HEK293 (cell line): ENCODE results near the gene U2SURP.
A peak's percentile ranks its signal among the peaks of the same experiment; 100 is the strongest.

ENCODE experiments used
- CTCF ChIA-PET: fragments of 350-600 bp; formaldehyde crosslinking; extraction: SDS; loops from one replicate; lab custom pipeline; 2021; ENCODE audit warnings: antibody characterized with exemption; lab: Yijun Ruan, JAX
- POLR2A ChIA-PET: fragments of 300-600 bp; formaldehyde crosslinking; extraction: SDS; loops from one replicate; lab custom pipeline; 2020; ENCODE audit warnings: antibody characterized with exemption, inconsistent platforms; lab: Yijun Ruan, JAX
- H3K27ac ChIP-seq: fragments of 200-500 bp; sonication (Bioruptor generic); 2 replicates; pipeline ENCODE4 v1.5.1; 2014; ENCODE audit warnings: low read depth, low read length, control low read depth, inconsistent platforms; ENCODE audit errors: extremely low read depth
- H3K36me3 ChIP-seq, 2 experiments: fragments of 200-500 bp in 1 of 2; sonication (Bioruptor generic) in 1 of 2; 1 replicate in 1 of 2; 2 replicates in 1 of 2; pipeline ENCODE4 v1.5.1; 2014 to 2017; ENCODE audit warnings: inconsistent platforms in 2 of 2, low read length in 2 of 2; ENCODE audit not compliant: control insufficient read depth in 2 of 2, insufficient read depth in 1 of 2
- H3K4me1 ChIP-seq: fragments of 200-500 bp; sonication (Bioruptor generic); 2 replicates; pipeline ENCODE4 v1.5.1; 2014; ENCODE audit warnings: mild to moderate bottlenecking, low read length, inconsistent platforms; ENCODE audit not compliant: control insufficient read depth, insufficient read depth
- H3K4me3 ChIP-seq: 2 replicates; pipeline ENCODE4 v1.5.1; 2011; ENCODE audit warnings: low read depth, mild to moderate bottlenecking, control low read depth, low read length, moderate library complexity
- H3K9me3 ChIP-seq: fragments of 200-500 bp; sonication (Bioruptor generic); 2 replicates; pipeline ENCODE4 v1.5.1; 2014; ENCODE audit warnings: low read depth, low read length, inconsistent platforms; ENCODE audit not compliant: control insufficient read depth, insufficient read depth
- PRDM1 ChIP-seq: fragments of 450-650 bp; formaldehyde crosslinking; IDR thresholded peaks from 2 replicates; pipeline ENCODE4; 2016; ENCODE audit warnings: missing biosample characterization, missing genetic modification characterization
- SP7 ChIP-seq: fragments of 450-650 bp; formaldehyde crosslinking; IDR thresholded peaks from 2 replicates; pipeline ENCODE4 v1.5.1; 2016; ENCODE audit warnings: missing biosample characterization, missing genetic modification characterization
- TRIM28 ChIP-seq: IDR thresholded peaks from 2 replicates; pipeline ENCODE4 v1.6.1; 2011; ENCODE audit warnings: low read length, control low read depth, borderline replicate concordance
- ZBTB17 ChIP-seq: fragments of 450-650 bp; formaldehyde crosslinking; IDR thresholded peaks from 2 replicates; pipeline ENCODE4 v1.5.1; 2016; ENCODE audit warnings: missing biosample characterization, missing genetic modification characterization
- ZNF114 ChIP-seq: fragments of 450-650 bp; formaldehyde crosslinking; IDR thresholded peaks from 2 replicates; pipeline ENCODE4 v1.5.0; 2017; ENCODE audit warnings: missing biosample characterization, missing genetic modification characterization
- ZNF302 ChIP-seq: fragments of 450-650 bp; formaldehyde crosslinking; IDR thresholded peaks from 2 replicates; pipeline ENCODE4 v1.5.1; 2016; ENCODE audit warnings: missing biosample characterization, missing genetic modification characterization, low read depth
- ZNF335 ChIP-seq: fragments of 450-650 bp; formaldehyde crosslinking; conservative IDR thresholded peaks from 2 replicates; pipeline ENCODE4 v1.5.1; 2016; ENCODE audit warnings: missing biosample characterization, missing genetic modification characterization
- ZNF354C ChIP-seq: fragments of 450-650 bp; formaldehyde crosslinking; IDR thresholded peaks from 2 replicates; pipeline ENCODE4 v1.5.1; 2016; ENCODE audit warnings: missing biosample characterization, missing genetic modification characterization, low read depth, borderline replicate concordance
- ZNF707 ChIP-seq: fragments of 450-650 bp; formaldehyde crosslinking; IDR thresholded peaks from 2 replicates; pipeline ENCODE4 v1.5.1; 2016; ENCODE audit warnings: missing biosample characterization, missing genetic modification characterization
- ZNF776 ChIP-seq: fragments of 450-650 bp; formaldehyde crosslinking; IDR thresholded peaks from 2 replicates; pipeline ENCODE4 v1.5.0; 2017; ENCODE audit warnings: missing biosample characterization, missing genetic modification characterization, borderline replicate concordance
- ZSCAN30 ChIP-seq: fragments of 450-650 bp; IDR thresholded peaks from 2 replicates; pipeline ENCODE4 v1.5.1; 2018; ENCODE audit warnings: missing biosample characterization, mild to moderate bottlenecking, missing genetic modification characterization, moderate library complexity
- TF ChIP-seq, protein P1 (sequence below): fragments of 450-650 bp; formaldehyde crosslinking; IDR thresholded peaks from 2 replicates; pipeline ENCODE4 v1.5.1; 2016; ENCODE audit warnings: missing biosample characterization, missing genetic modification characterization, low read depth
- TF ChIP-seq, protein P2 (sequence below): sonication (generic); formaldehyde crosslinking; IDR thresholded peaks from 2 replicates; pipeline ENCODE4 v1.8.1; 2022; ENCODE audit warnings: mild to moderate bottlenecking, moderate library complexity, missing genetic modification reagents
- TF ChIP-seq, protein P3 (sequence below): fragments of 450-650 bp; formaldehyde crosslinking; IDR thresholded peaks from 2 replicates; pipeline ENCODE4 v1.5.1; 2016; ENCODE audit warnings: missing biosample characterization, missing genetic modification characterization
- TF ChIP-seq, protein P4 (sequence below): fragments of 450-650 bp; formaldehyde crosslinking; IDR thresholded peaks from 2 replicates; pipeline ENCODE4 v1.5.1; 2016; ENCODE audit warnings: missing biosample characterization, missing genetic modification characterization

Gene U2SURP

DNA sequence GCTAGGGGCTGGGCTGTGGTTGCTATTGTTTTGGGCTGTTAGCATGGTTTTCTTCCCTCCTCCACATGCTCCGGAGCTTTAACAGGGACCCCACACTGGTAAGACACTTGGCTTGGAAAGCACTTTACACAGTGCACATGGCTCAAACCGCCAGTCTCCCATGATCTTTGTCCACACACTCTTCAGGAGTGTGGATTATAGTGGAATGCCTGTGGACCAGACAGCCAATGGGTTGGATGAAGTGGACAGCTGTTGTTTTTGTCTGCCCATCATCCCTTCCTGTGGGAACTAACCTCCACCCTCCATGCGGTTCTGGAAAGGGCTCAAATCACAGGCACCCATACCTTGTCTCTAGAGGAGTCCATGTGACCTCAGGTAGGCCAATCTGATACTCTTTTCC, 47.9 kb upstream of the U2SURP start (continued):
- TF ChIP-seq, protein P1, sequence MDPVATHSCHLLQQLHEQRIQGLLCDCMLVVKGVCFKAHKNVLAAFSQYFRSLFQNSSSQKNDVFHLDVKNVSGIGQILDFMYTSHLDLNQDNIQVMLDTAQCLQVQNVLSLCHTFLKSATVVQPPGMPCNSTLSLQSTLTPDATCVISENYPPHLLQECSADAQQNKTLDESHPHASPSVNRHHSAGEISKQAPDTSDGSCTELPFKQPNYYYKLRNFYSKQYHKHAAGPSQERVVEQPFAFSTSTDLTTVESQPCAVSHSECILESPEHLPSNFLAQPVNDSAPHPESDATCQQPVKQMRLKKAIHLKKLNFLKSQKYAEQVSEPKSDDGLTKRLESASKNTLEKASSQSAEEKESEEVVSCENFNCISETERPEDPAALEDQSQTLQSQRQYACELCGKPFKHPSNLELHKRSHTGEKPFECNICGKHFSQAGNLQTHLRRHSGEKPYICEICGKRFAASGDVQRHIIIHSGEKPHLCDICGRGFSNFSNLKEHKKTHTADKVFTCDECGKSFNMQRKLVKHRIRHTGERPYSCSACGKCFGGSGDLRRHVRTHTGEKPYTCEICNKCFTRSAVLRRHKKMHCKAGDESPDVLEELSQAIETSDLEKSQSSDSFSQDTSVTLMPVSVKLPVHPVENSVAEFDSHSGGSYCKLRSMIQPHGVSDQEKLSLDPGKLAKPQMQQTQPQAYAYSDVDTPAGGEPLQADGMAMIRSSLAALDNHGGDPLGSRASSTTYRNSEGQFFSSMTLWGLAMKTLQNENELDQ (tag by site-specific recombination) = no peak
- TF ChIP-seq ZNF302 (tag by site-specific recombination) (no peak), ZNF707 (no peak), ZSCAN30 (no peak), ZNF354C (tag by site-specific recombination) (no peak), ZNF776 (no peak)
- TF ChIP-seq, protein P2, sequence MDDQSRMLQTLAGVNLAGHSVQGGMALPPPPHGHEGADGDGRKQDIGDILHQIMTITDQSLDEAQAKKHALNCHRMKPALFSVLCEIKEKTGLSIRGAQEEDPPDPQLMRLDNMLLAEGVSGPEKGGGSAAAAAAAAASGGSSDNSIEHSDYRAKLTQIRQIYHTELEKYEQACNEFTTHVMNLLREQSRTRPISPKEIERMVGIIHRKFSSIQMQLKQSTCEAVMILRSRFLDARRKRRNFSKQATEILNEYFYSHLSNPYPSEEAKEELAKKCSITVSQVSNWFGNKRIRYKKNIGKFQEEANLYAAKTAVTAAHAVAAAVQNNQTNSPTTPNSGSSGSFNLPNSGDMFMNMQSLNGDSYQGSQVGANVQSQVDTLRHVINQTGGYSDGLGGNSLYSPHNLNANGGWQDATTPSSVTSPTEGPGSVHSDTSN = no peak
- TF ChIP-seq, protein P3, sequence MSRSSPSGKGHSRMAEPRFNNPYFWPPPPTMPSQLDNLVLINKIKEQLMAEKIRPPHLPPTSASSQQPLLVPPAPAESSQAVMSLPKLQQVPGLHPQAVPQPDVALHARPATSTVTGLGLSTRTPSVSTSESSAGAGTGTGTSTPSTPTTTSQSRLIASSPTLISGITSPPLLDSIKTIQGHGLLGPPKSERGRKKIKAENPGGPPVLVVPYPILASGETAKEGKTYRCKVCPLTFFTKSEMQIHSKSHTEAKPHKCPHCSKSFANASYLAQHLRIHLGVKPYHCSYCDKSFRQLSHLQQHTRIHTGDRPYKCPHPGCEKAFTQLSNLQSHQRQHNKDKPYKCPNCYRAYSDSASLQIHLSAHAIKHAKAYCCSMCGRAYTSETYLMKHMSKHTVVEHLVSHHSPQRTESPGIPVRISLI = no peak

DNA sequence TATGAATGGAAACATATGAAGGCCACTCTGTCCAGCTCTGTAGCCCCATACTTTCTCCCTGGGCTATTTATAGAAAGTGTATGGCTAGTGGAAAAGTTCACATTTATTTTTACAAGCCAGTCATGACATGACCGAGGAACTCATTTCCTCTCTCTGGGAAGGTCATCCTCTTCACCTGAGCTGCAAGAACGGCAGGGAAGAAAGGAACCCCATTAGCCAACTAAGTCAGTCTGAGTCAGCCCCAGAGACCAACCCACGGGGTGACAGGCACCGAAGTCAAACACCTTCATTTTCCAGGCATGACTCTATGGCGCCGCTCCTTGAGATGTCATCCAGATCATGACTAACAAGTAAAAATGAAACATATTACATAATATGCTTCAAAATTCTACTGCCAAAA, 42.7 kb upstream of the U2SURP start:
- Histone ChIP-seq H3K27ac (no peak overlapping the region), H3K36me3 (no peaks in the 10 kb centered on the region), H3K9me3 (no peaks in the 10 kb centered on the region), H3K4me1 (no peaks in the 10 kb centered on the region), H3K4me3 (no peak overlapping the region)
- CTCF ChIA-PET = interaction anchor here (0.7 to 1.4 kb wide), 2 partner anchors 10 to 36 kb away, joined by 3 to 5 read pairs; no protein-coding TSS in a partner anchor
- TF ChIP-seq ZBTB17 (tag by site-specific recombination) (0 out of 2 replicates have a peak, but pooled peaks have one; percentile 16), PRDM1 (tag by site-specific recombination) (peak; percentile 54; the same call in 1 of the 2 replicates), ZNF335 (tag by site-specific recombination) (peak; percentile 82), ZNF114 (tag by site-specific recombination) (no peak), TRIM28 (no peak)
- POLR2A ChIA-PET = no interaction called here

DNA sequence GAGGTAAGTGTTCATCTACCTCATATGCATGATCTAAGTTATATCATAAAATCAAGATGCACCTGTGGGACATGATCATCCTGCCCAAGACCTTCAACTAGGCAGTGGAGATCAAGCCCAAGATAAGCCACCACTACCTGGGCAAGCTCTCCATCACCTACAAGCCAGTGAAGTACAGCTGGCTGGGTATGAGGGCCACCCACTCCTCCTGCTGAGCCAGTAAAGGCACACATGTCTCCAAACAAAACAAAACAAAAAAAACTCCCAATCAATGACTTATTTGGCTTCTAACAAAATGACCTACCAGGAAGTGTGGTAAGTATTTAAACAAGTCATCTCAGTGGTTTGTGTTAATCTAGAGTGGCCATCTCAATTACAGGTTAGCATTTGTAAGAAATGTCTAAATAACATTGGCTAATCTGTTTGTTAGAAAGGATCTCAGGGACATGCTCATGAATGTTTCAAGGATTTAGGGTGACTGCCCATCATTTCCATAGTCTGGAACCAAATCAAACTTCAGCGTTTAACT, 41.0 kb upstream of the U2SURP start:
- CTCF ChIA-PET = no interaction called here
- peak; percentile 43; the same call in 1 of the 2 replicates for TF ChIP-seq SP7
- TF ChIP-seq, protein P4, sequence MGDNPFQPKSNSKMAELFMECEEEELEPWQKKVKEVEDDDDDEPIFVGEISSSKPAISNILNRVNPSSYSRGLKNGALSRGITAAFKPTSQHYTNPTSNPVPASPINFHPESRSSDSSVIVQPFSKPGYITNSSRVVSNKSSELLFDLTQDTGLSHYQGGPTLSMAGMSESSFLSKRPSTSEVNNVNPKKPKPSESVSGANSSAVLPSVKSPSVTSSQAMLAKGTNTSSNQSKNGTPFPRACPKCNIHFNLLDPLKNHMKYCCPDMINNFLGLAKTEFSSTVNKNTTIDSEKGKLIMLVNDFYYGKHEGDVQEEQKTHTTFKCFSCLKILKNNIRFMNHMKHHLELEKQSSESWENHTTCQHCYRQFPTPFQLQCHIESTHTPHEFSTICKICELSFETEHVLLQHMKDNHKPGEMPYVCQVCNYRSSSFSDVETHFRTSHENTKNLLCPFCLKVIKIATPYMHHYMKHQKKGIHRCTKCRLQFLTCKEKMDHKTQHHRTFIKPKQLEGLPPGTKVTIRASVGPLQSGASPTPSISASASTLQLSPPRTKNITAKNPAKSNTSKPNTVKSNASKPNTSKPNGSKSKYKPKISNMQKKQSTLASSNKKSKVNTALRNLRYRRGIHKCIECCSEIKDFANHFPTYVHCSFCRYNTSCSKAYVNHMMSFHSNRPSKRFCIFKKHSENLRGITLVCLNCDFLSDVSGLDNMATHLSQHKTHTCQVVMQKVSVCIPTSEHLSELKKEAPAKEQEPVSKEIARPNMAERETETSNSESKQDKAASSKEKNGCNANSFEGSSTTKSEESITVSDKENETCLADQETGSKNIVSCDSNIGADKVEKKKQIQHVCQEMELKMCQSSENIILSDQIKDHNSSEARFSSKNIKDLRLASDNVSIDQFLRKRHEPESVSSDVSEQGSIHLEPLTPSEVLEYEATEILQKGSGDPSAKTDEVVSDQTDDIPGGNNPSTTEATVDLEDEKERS (tag by site-specific recombination) = no peak

More for the DNA sequence above, 41.0 kb upstream of the U2SURP start:
- Histone ChIP-seq H3K4me1 (no peaks in the 10 kb centered on the region), H3K4me3 (no peak overlapping the region), H3K27ac (no peak overlapping the region), H3K36me3 (no peaks in the 10 kb centered on the region), H3K9me3 (no peaks in the 10 kb centered on the region)
- POLR2A ChIA-PET = no interaction called here
